Naive thymus-derived CD4-positive, alpha-beta T cell (primary cell): ENCODE data around the gene GALNT16. TPM values are rescaled to one million over a fixed set of nuclear protein-coding genes. Genes with fewer than 3 reads are reported as not detected.

Experiments used
- ATAC-seq: fragments of 150-1000 bp; cut with Tn5 transposase; 2 replicates; pipeline ENCODE4 v1.10.0; 2021; ENCODE audit warnings: mild to moderate bottlenecking, moderate library complexity
- CTCF ChIA-PET: fragments of 350-600 bp; sonication (Branson Sonifier 250); formaldehyde crosslinking; loops from one replicate; lab custom pipeline; 2021; ENCODE audit warnings: antibody characterized with exemption; lab: Charles Lee
- POLR2A ChIA-PET: fragments of 350-600 bp; sonication (Branson Sonifier 250); formaldehyde crosslinking; loops from one replicate; lab custom pipeline; 2021; ENCODE audit warnings: antibody characterized with exemption, inconsistent platforms; lab: Charles Lee
- DNase-seq, 9 donors: peaks; one replicate each; pipeline versions ENCODE4 v3.0.0 to v3.0.0-alpha.2; 2020 to 2022; ENCODE audit warnings: mixed read lengths in 1 of 9
- H3K27ac ChIP-seq: one replicate; pipeline ENCODE4 v1.7.0; 2013; ENCODE audit warnings: mild to moderate bottlenecking, low read depth, low read length, moderate library complexity
- H3K27me3 ChIP-seq, 2 donors: one replicate each; pipeline ENCODE4 v1.7.0; 2013; ENCODE audit warnings: low read length in 2 of 2, mild to moderate bottlenecking in 2 of 2, moderate library complexity in 2 of 2; ENCODE audit not compliant: control insufficient read depth in 2 of 2, insufficient read depth in 2 of 2
- H3K36me3 ChIP-seq, 3 experiments: 1 replicate in 2 of 3; 2 replicates in 1 of 3; pipeline ENCODE4 v1.7.0; 2013; ENCODE audit warnings: low read length in 3 of 3, mild to moderate bottlenecking in 3 of 3, moderate library complexity in 1 of 3; ENCODE audit not compliant: insufficient read depth in 3 of 3, control insufficient read depth in 2 of 3
- H3K4me1 ChIP-seq, 2 donors: one replicate each; pipeline ENCODE4 v1.7.0; 2013; ENCODE audit warnings: low read length in 2 of 2, mild to moderate bottlenecking in 2 of 2, moderate library complexity in 1 of 2; ENCODE audit not compliant: control insufficient read depth in 2 of 2, insufficient read depth in 2 of 2
- H3K4me3 ChIP-seq: 2 replicates; pipeline ENCODE4 v1.7.0; 2013; ENCODE audit warnings: mild to moderate bottlenecking, low read length
- H3K9me3 ChIP-seq, 3 experiments: 1 replicate in 2 of 3; 2 replicates in 1 of 3; pipeline ENCODE4 v1.7.0; 2013; ENCODE audit warnings: low read length in 3 of 3; ENCODE audit not compliant: control insufficient read depth in 2 of 3
- H3K27ac Mint-ChIP-seq, 9 donors: one replicate each; pipeline ENCODE4 v1.8.0; 2020 to 2022; ENCODE audit warnings: mixed read lengths in 9 of 9, mild to moderate bottlenecking in 8 of 9, moderate library complexity in 5 of 9, inconsistent platforms in 2 of 9
- H3K27me3 Mint-ChIP-seq, 5 donors: one replicate each; pipeline ENCODE4 v1.8.0; 2021 to 2022; ENCODE audit warnings: mixed read lengths in 5 of 5, mild to moderate bottlenecking in 1 of 5
- H3K36me3 Mint-ChIP-seq, 5 donors: one replicate each; pipeline ENCODE4 v1.8.0; 2020 to 2022; ENCODE audit warnings: mixed read lengths in 5 of 5, mild to moderate bottlenecking in 3 of 5, inconsistent platforms in 1 of 5
- H3K4me1 Mint-ChIP-seq, 7 donors: one replicate each; pipeline ENCODE4 v1.8.0; 2020 to 2022; ENCODE audit warnings: mixed read lengths in 7 of 7, mild to moderate bottlenecking in 3 of 7, inconsistent platforms in 1 of 7
- H3K4me3 Mint-ChIP-seq, 10 donors: one replicate each; pipeline ENCODE4 v1.8.0; 2020 to 2022; ENCODE audit warnings: mild to moderate bottlenecking in 10 of 10, mixed read lengths in 10 of 10, moderate library complexity in 6 of 10, inconsistent platforms in 2 of 10
- H3K9me3 Mint-ChIP-seq, 11 donors: one replicate each; pipeline ENCODE4 v1.8.0; 2020 to 2022; ENCODE audit warnings: mixed read lengths in 11 of 11, mild to moderate bottlenecking in 4 of 11, inconsistent platforms in 1 of 11, moderate library complexity in 1 of 11
- intact Hi-C, 2 donors: fragments of 100-400 bp; cut with micrococcal nuclease; formaldehyde crosslinking; loops; one replicate each; pipeline ENCODE4 v1.15.1; 2023
- polyA plus RNA-seq, 2 donors: library from polyadenylated mRNA; unstranded; fragments of 300-500 nt; fragmentation: Illumina TruSeq; gene quantifications; one replicate each; pipeline ENCODE4 v1.2.3, GENCODE V29; 2021
- total RNA-seq, 6 experiments: library from RNA in 5 of 6; stranded (reverse) in 5 of 6; gene quantifications; 1 replicate in 5 of 6; 2 replicates in 1 of 6; pipeline ENCODE4 v1.2.3 and lab custom pipeline; 2021 to 2026

Gene GALNT16
- total and polyA plus RNA-seq, 7 experiments from 2014 or later: 0.07 to 0.65 TPM; not detected in 5

DNA sequence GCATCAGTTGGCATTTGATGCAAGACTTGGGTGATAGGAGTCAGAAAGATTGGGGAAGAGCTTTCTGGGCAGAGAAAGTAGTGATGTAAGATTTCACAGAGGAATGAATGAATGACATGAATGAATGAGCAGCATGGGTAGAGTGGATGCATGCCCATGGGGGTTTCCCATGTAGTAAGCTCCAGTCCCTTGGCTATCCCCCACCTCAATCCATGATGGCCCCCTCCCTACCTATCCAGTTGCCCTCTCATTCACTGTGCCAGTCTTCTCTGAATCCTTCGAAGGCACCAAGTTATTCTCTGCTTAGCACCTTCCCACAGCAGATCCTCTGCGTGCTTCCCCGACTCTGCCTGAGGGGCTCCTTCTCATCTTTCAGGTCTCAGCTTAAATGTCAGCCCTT lies 106.1 kb downstream of the GALNT16 start:
- ChIA-PET CTCF (interaction anchor here (1.1 kb wide), 1 partner anchor 38 kb away, joined by 3 read pairs; no protein-coding TSS in a partner anchor), POLR2A (interaction anchor here (0.6 kb wide), 1 partner anchor 68 kb away, joined by 3 read pairs; no protein-coding TSS in a partner anchor)
- Histone ChIP-seq H3K4me1 (no peaks in the 10 kb centered on the region), H3K4me3 (no peak overlapping the region), H3K36me3 (no peaks in the 10 kb centered on the region), H3K27me3 (no peaks in the 10 kb centered on the region), H3K9me3 (no peaks in the 10 kb centered on the region), H3K27ac (no peak overlapping the region)
- Mint-ChIP-seq H3K27ac (no peak overlapping the region), H3K4me1 (no peaks in the 10 kb centered on the region), H3K9me3 (no peaks in the 10 kb centered on the region), H3K4me3 (no peak overlapping the region), H3K36me3 (peaks cover 0 to 4% (median 0%) of the 10 kb centered on the region in 5 donors), H3K27me3 (peaks cover 0 to 23% (median 0%) of the 10 kb centered on the region in 5 donors)
- DNase-seq: no peak
- intact Hi-C loops: no loop called here
- ATAC-seq: no peak

DNA sequence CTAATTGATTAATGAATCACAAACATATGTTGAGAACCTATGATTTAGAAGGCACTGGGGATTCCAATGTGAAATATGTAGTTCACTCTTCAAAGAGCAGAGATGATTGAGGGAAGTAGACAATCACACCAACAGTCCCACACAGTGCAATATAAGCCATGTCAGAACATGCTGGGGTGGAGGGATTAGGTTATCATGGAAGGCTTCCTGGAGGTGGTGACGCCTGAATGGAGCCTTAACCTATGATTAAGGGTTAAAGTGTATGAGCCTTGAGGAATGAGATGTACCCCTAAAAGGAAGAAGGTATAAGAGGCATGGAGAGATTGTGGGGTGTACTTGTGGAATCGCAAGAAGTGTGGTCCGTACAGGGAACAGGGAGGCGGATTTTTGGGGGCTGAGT lies 106.8 kb downstream of the GALNT16 start:
- Histone ChIP-seq H3K27me3 (no peaks in the 10 kb centered on the region), H3K4me1 (no peaks in the 10 kb centered on the region), H3K4me3 (no peak overlapping the region), H3K36me3 (no peaks in the 10 kb centered on the region), H3K27ac (no peak overlapping the region), H3K9me3 (no peaks in the 10 kb centered on the region)
- POLR2A ChIA-PET: no interaction called here
- no peak for DNase-seq
- Mint-ChIP-seq H3K4me1 (no peaks in the 10 kb centered on the region), H3K4me3 (no peak overlapping the region), H3K9me3 (no peaks in the 10 kb centered on the region), H3K27me3 (peaks cover 0 to 23% (median 0%) of the 10 kb centered on the region in 5 donors), H3K36me3 (peaks cover 0 to 4% (median 0%) of the 10 kb centered on the region in 5 donors), H3K27ac (peak overlapping the region in 1 of 9 donors; percentile 26)
- no peak for ATAC-seq
- intact Hi-C loops: no loop called here
- CTCF ChIA-PET: interaction anchor here (1.1 kb wide), 1 partner anchor 38 kb away, joined by 3 read pairs; no protein-coding TSS in a partner anchor

DNA sequence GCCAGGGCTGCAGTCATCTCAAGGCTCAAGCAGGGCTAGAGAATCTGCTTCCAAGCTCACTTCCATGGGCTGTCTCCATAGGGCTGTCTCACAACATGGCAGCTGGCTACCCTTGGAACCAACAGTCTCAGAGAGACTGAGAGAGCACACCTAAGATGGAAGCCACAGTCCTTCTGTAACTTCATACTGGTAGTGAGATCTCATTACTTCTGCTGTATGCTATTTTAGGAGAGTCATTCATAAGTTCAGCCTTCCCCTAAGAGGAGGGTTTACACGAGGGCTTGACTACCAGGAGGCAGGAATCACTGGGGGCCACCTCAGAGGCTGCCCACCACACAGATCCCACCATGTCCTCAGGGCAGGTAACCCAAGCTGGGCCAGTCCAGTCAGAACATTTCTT lies 108.4 kb downstream of the GALNT16 start:
- Histone ChIP-seq H3K9me3 (no peaks in the 10 kb centered on the region), H3K27me3 (no peaks in the 10 kb centered on the region), H3K4me1 (no peaks in the 10 kb centered on the region), H3K36me3 (no peaks in the 10 kb centered on the region), H3K4me3 (no peak overlapping the region), H3K27ac (no peak overlapping the region)
- ChIA-PET POLR2A (no interaction called here), CTCF (no interaction called here)
- H3K4me1 Mint-ChIP-seq: peaks cover 0 to 3% (median 0%) of the 10 kb centered on the region in 7 donors
- H3K36me3 Mint-ChIP-seq: peaks cover 0 to 5% (median 4%) of the 10 kb centered on the region in 5 donors
- ATAC-seq (no peak), DNase-seq (no peak)
- intact Hi-C loops: no loop called here
- peaks cover 0 to 10% (median 0%) of the 10 kb centered on the region in 5 donors for H3K27me3 Mint-ChIP-seq
- H3K27ac Mint-ChIP-seq: no peak overlapping the region
- no peaks in the 10 kb centered on the region for H3K9me3 Mint-ChIP-seq
- no peak overlapping the region for H3K4me3 Mint-ChIP-seq

DNA sequence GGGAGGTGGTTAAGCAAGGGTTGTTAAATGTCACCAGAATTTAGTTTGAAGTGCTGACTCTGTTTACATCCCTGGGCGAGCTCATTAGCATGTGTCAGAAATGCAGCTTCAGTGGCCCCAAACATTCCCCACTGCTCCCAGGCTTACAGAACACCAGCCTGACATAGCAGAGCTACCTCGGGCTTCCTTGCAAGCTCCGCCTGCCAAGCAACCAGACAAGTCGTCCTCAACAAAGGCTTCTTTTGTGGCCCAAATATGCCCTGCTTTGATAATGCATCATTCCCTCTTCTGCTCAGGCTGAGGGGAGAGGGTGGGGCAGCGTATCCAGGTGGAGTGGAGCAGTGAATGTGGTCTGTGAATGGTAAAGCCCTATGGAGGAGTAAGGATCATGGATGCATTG lies 110.1 kb downstream of the GALNT16 start:
- H3K4me3 Mint-ChIP-seq: no peak overlapping the region
- CTCF ChIA-PET: no interaction called here
- H3K36me3 ChIP-seq: no peaks in the 10 kb centered on the region
- no peak for DNase-seq
- H3K27ac ChIP-seq: no peak overlapping the region
- no peaks in the 10 kb centered on the region for H3K9me3 Mint-ChIP-seq
- peaks cover 0 to 16% (median 5%) of the 10 kb centered on the region in 5 donors for H3K36me3 Mint-ChIP-seq
- intact Hi-C loops: no loop called here
- peaks cover 0 to 10% (median 0%) of the 10 kb centered on the region in 7 donors for H3K4me1 Mint-ChIP-seq
- no peak for ATAC-seq
- no peaks in the 10 kb centered on the region for H3K27me3 ChIP-seq
- no peaks in the 10 kb centered on the region for H3K9me3 ChIP-seq
- peak overlapping the region in 1 of 9 donors; percentile 43 for H3K27ac Mint-ChIP-seq
- H3K4me3 ChIP-seq: no peak overlapping the region
- no peaks in the 10 kb centered on the region for H3K4me1 ChIP-seq
- H3K27me3 Mint-ChIP-seq: peaks cover 0 to 6% (median 0%) of the 10 kb centered on the region in 5 donors
- POLR2A ChIA-PET: no interaction called here

DNA sequence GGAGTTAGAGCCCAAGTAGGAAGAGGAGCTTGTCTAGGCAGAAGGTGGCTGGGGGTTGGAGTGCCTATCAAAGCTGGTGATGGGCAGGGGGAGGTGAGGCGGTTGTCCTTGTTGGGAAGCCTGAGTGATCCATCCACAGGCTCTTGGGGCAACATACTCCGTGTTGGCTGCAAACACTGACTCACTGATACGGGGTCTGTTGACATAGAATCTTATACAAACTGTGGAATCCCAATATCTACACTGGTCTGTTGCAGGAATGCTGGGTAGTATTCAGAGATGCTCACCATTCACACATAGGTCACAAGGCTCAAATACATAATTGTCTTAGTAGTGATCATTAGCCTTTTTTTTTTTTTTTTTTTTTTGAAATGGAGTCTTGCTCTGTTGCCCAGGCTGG lies 112.2 kb downstream of the GALNT16 start:
- intact Hi-C loops: no loop called here
- H3K27me3 Mint-ChIP-seq: no peaks in the 10 kb centered on the region
- no peaks in the 10 kb centered on the region for H3K27me3 ChIP-seq
- no peak overlapping the region for H3K27ac ChIP-seq
- DNase-seq (no peak), ATAC-seq (no peak)
- H3K27ac Mint-ChIP-seq: no peak overlapping the region
- POLR2A ChIA-PET: no interaction called here
- CTCF ChIA-PET: interaction anchor here (1.0 kb wide), 1 partner anchor 241 kb away, joined by 5 read pairs; no protein-coding TSS in a partner anchor
- H3K4me1 ChIP-seq: no peaks in the 10 kb centered on the region
- H3K9me3 Mint-ChIP-seq: peaks cover 0 to 9% (median 0%) of the 10 kb centered on the region in 11 donors
- no peak overlapping the region for H3K4me3 Mint-ChIP-seq
- H3K4me3 ChIP-seq: no peak overlapping the region
- H3K4me1 Mint-ChIP-seq: peaks cover 0 to 10% (median 0%) of the 10 kb centered on the region in 7 donors
- peaks cover 0 to 16% (median 3%) of the 10 kb centered on the region in 3 experiments for H3K36me3 ChIP-seq
- H3K9me3 ChIP-seq: no peaks in the 10 kb centered on the region
- H3K36me3 Mint-ChIP-seq: peaks cover 0 to 36% (median 22%) of the 10 kb centered on the region in 5 donors

DNA sequence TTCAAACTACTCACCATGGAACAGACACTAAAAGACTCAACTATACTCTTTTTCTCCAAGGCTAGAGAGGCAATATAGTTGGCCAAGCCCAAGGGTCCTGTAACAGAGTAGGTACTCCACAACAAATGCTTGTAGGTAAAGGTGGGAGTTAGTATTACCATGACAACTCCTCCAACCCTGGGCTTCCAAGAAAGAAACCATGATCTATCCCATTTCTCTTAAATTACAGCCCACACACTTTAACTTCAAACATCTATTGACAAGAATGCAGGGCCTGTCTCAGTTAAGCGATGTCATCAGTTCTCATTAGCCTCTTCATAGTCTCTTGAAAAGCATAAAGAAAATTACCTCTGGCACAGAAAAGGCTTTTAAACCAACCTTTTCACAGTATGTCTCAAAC lies 113.1 kb downstream of the GALNT16 start:
- Histone ChIP-seq H3K27ac (no peak overlapping the region), H3K9me3 (no peaks in the 10 kb centered on the region), H3K4me3 (no peak overlapping the region), H3K36me3 (peaks cover 0 to 19% (median 3%) of the 10 kb centered on the region in 3 experiments), H3K4me1 (no peaks in the 10 kb centered on the region), H3K27me3 (no peaks in the 10 kb centered on the region)
- ChIA-PET POLR2A (no interaction called here), CTCF (no interaction called here)
- intact Hi-C loops: no loop called here
- Mint-ChIP-seq H3K27me3 (no peaks in the 10 kb centered on the region), H3K9me3 (peaks cover 0 to 9% (median 0%) of the 10 kb centered on the region in 11 donors), H3K36me3 (peaks cover 0 to 41% (median 27%) of the 10 kb centered on the region in 5 donors), H3K27ac (no peak overlapping the region), H3K4me1 (peaks cover 0 to 10% (median 0%) of the 10 kb centered on the region in 7 donors), H3K4me3 (no peak overlapping the region)
- no peak for DNase-seq
- ATAC-seq: no peak

DNA sequence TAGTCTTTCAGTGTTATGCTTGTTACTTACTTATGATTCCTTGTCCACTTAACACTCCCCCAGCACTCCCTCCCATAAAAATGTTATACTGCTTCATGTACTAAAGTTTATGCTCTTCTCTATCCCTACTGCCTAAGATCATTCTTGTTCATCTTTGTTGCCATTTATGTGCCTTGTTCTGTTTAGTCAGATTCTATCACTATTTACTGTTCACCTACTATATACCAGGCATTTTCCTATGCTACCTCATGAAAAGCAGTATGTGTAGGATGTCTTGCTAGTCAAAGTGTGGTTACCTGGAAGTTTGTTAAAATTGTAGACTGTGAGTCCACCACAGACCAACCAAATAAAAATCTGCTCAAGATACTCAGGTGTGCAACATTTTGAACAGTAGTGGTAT lies 114.3 kb downstream of the GALNT16 start:
- DNase-seq (no peak), ATAC-seq (no peak)
- ChIA-PET POLR2A (no interaction called here), CTCF (no interaction called here)
- no peaks in the 10 kb centered on the region for H3K9me3 ChIP-seq
- peaks cover 0 to 24% (median 3%) of the 10 kb centered on the region in 3 experiments for H3K36me3 ChIP-seq
- peaks cover 0 to 46% (median 31%) of the 10 kb centered on the region in 5 donors for H3K36me3 Mint-ChIP-seq
- H3K27ac Mint-ChIP-seq: peak overlapping the region in 3 of 9 donors; percentile 8 to 32 (median 11)
- peaks cover 0 to 9% (median 0%) of the 10 kb centered on the region in 11 donors for H3K9me3 Mint-ChIP-seq
- H3K27me3 ChIP-seq: no peaks in the 10 kb centered on the region
- peaks cover 0 to 10% (median 0%) of the 10 kb centered on the region in 7 donors for H3K4me1 Mint-ChIP-seq
- no peaks in the 10 kb centered on the region for H3K27me3 Mint-ChIP-seq
- no peaks in the 10 kb centered on the region for H3K4me1 ChIP-seq
- H3K27ac ChIP-seq: no peak overlapping the region
- intact Hi-C loops: no loop called here
- H3K4me3 Mint-ChIP-seq: no peak overlapping the region
- H3K4me3 ChIP-seq: no peak overlapping the region
